Measurements from ENCODE around the gene ACOX2.

DNA sequence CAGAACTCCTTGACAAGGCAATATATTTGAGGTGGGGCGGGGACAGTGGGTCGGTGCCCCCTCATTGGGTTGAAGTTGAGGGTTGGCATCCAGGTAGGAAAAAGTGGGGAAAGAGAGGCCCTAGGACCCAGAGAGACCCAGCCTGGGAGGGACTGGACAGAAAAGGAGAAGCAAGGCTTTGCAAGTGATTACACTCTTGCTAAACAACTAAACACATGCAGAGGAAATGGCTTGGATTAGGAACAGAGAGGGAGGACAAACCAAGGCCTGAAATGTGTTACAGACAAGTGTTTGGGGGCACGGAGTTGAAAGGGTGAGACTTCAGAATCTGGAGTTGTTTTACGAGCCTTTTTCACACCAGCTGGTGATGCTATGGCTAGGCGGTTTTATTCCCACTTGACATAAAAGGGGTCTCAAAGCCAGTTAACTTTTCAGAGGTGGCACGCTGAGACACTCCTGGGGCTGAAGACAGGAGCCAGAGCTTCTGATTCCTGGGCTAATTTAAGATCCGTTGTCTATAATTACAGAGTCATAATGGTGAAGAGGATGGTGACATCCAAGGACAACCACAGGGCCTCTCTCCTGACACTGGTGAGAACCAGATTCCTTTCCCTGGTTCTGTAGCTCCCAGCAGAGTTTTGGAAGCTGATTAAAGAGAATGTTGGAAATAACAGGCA lies 52.8 kb downstream of the ACOX2 start:
- TF ChIP-seq RFX5 (IDR thresholded peaks at IDR 0.05; ENCODE audit: borderline replicate concordance, low read depth, low read length) (no peak), CHD2 (IDR thresholded peaks at IDR 0.05; ENCODE audit: low read length) (no peak), TAF1 (IDR thresholded peaks at IDR 0.05; ENCODE audit: low read depth, low read length) (no peak), SP2 (IDR thresholded peaks at IDR 0.05; ENCODE audit: low read length) (no peak), POLR2AphosphoS5 (IDR thresholded peaks at IDR 0.05; ENCODE audit: low read depth, low read length) (no peak), GTF2F1 (IDR thresholded peaks at IDR 0.05; ENCODE audit: borderline replicate concordance, low read depth, low read length) (no peak), PHF8 (conservative IDR thresholded peaks at IDR 0.05; ENCODE audit: low read depth, low read length) (no peak), SIN3A (conservative IDR thresholded peaks at IDR 0.05 in 1 of 2, IDR thresholded peaks at IDR 0.05 in 1 of 2; ENCODE audit: low read depth in 1 of 2, low read length in 2 of 2) (no peak), TEAD4 (IDR thresholded peaks at IDR 0.05; ENCODE audit: low read depth, low read length) (no peak), TCF12 (IDR thresholded peaks at IDR 0.05; ENCODE audit: low read depth, low read length) (no peak), CBX5 (IDR thresholded peaks at IDR 0.05; ENCODE audit: low read depth, low read length) (no peak)
- TF ChIP-seq, protein P1, sequence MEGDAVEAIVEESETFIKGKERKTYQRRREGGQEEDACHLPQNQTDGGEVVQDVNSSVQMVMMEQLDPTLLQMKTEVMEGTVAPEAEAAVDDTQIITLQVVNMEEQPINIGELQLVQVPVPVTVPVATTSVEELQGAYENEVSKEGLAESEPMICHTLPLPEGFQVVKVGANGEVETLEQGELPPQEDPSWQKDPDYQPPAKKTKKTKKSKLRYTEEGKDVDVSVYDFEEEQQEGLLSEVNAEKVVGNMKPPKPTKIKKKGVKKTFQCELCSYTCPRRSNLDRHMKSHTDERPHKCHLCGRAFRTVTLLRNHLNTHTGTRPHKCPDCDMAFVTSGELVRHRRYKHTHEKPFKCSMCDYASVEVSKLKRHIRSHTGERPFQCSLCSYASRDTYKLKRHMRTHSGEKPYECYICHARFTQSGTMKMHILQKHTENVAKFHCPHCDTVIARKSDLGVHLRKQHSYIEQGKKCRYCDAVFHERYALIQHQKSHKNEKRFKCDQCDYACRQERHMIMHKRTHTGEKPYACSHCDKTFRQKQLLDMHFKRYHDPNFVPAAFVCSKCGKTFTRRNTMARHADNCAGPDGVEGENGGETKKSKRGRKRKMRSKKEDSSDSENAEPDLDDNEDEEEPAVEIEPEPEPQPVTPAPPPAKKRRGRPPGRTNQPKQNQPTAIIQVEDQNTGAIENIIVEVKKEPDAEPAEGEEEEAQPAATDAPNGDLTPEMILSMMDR (IDR thresholded peaks at IDR 0.05; ENCODE audit: control extremely low read depth in 1 of 3, insufficient read depth in 1 of 3, low read depth in 1 of 3, low read length in 3 of 3), result no peak
- TF ChIP-seq, protein P2, sequence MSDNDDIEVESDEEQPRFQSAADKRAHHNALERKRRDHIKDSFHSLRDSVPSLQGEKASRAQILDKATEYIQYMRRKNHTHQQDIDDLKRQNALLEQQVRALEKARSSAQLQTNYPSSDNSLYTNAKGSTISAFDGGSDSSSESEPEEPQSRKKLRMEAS (IDR thresholded peaks at IDR 0.05), result no peak
- TF ChIP-seq, protein P3, sequence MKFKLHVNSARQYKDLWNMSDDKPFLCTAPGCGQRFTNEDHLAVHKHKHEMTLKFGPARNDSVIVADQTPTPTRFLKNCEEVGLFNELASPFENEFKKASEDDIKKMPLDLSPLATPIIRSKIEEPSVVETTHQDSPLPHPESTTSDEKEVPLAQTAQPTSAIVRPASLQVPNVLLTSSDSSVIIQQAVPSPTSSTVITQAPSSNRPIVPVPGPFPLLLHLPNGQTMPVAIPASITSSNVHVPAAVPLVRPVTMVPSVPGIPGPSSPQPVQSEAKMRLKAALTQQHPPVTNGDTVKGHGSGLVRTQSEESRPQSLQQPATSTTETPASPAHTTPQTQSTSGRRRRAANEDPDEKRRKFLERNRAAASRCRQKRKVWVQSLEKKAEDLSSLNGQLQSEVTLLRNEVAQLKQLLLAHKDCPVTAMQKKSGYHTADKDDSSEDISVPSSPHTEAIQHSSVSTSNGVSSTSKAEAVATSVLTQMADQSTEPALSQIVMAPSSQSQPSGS (IDR thresholded peaks at IDR 0.05; ENCODE audit: low read length), result no peak

Data from H1 (cell line).